ENCODE results near the gene CDKL5.
"Not testable (repeated sequence)": the region's sequence is repeated elsewhere in the genome, so short reads cannot be mapped to it uniquely, and the experiment has no call there.

Gene CDKL5

DNA sequence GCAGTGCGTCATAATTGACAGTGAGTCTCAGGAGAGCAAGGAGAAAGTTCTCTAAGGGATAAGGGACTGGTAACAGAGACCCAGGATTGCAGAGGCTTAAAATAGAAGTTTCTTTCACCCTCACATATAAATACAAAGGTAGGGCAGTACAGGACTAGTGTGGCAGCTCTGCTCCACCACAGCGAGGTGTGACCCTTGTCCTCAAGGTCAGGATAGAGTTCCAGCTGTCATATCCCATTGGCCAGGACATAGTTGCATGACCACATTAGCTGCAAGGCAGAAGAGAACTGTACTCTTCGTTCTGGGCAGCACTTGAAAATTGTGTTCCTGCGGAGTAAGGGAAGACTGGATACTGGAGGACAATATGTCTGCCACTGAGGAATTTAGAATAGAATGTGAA lies 152.0 kb downstream of the CDKL5 start:
- Histone ChIP-seq H3K27me3 (ENCODE audit: insufficient read depth, low read length) (no peaks in the 10 kb centered on the region), H3K27ac (ENCODE audit: low read length) (no peak overlapping the region), H3K4me1 (ENCODE audit: insufficient read depth, low read length) (no peaks in the 10 kb centered on the region), H3K36me3 (ENCODE audit: insufficient read depth, low read depth, low read length) (peaks cover 8% of the 10 kb centered on the region), H3K9me3 (ENCODE audit: insufficient read depth, low read depth, low read length) (no peaks in the 10 kb centered on the region), H3K4me3 (ENCODE audit: low read length) (no peak overlapping the region), H3K9ac (ENCODE audit: low read depth, low read length) (no peak overlapping the region)

DNA sequence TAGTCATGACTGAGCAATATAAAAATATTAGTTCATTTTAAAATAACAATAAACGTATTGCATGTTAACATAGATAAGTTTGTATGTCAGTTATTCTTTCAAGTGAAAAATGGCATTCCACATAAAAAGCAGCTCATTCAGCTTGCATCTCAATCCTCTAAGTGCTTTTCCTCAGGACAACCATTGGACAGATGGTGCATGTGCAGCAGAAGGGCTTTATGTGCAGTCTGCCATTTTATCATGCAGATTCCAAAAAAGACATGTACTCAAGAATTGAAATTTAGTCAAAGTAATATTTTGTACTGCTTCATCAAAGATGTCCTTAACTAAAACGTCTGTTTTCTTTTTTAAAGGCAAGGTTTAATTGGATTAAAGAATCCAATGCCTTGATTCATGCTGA lies 153.1 kb downstream of the CDKL5 start:
- H3K9ac ChIP-seq (ENCODE audit: low read depth, low read length), result no peak overlapping the region
- H3K4me3 ChIP-seq (ENCODE audit: low read length), result no peak overlapping the region
- H3K9me3 ChIP-seq (ENCODE audit: insufficient read depth, low read depth, low read length), result no peaks in the 10 kb centered on the region
- H3K36me3 ChIP-seq (ENCODE audit: insufficient read depth, low read depth, low read length), result peaks cover 8% of the 10 kb centered on the region
- no peaks in the 10 kb centered on the region for H3K27me3 ChIP-seq (ENCODE audit: insufficient read depth, low read length)
- no peak overlapping the region for H3K27ac ChIP-seq (ENCODE audit: low read length)
- no peaks in the 10 kb centered on the region for H3K4me1 ChIP-seq (ENCODE audit: insufficient read depth, low read length)

DNA sequence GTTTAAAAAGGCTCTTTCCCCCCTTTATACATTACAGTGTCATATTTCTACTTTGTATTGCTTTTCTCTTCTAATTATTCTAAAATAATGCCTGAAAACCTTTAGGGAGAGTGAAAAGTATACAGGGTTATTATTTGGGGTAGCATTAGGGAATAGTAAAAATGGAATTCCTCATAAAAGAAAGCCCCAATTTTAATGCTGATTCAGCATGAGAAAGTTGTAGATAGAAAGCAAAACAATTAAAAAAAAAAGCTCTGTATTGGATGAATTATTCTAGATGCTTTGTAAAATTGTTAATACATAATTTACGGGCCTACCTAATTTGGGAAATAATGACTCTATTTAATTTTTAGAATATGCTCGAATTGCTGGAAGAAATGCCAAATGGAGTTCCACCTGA lies 154.1 kb downstream of the CDKL5 start:
- Histone ChIP-seq H3K4me1 (ENCODE audit: insufficient read depth, low read length) (no peaks in the 10 kb centered on the region), H3K36me3 (ENCODE audit: insufficient read depth, low read depth, low read length) (peaks cover 13% of the 10 kb centered on the region), H3K9me3 (ENCODE audit: insufficient read depth, low read depth, low read length) (no peaks in the 10 kb centered on the region), H3K27ac (ENCODE audit: low read length) (no peak overlapping the region), H3K27me3 (ENCODE audit: insufficient read depth, low read length) (no peaks in the 10 kb centered on the region), H3K4me3 (ENCODE audit: low read length) (no peak overlapping the region), H3K9ac (ENCODE audit: low read depth, low read length) (no peak overlapping the region)

DNA sequence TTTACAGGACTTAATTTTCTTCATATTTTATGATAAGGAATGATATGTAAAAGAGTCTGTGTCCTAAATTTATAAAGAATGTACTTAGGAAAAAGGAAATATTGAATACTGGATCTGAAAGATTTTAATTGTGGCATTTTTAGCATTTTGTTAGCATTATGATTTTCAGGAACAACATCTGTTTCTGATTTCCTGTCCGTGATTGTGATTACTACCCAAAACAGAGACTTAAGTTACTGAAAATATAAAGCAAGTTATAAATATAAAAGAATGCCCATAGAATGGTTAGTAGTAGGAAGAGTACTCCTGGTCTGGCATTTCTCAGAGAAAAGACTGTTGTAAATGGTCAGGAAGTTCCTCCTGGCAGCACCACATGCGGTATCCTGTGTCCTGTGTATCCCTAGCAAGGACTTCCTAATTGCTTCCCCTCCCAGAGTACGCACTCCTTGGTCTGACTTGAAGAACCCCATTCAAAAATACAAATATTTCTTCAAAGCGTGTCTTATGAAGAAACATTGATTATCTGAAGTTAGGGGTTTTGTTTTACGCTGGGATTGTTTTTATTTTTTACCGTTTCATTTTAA lies 157.6 kb downstream of the CDKL5 start:
- peaks cover 24% of the 10 kb centered on the region for H3K36me3 ChIP-seq (ENCODE audit: insufficient read depth, low read depth, low read length)
- H3K4me1 ChIP-seq (ENCODE audit: insufficient read depth, low read length), result no peaks in the 10 kb centered on the region
- H3K4me3 ChIP-seq (ENCODE audit: low read length), result no peak overlapping the region
- no peak overlapping the region for H3K9ac ChIP-seq (ENCODE audit: low read depth, low read length)
- no peaks in the 10 kb centered on the region for H3K9me3 ChIP-seq (ENCODE audit: insufficient read depth, low read depth, low read length)
- no peak overlapping the region for H3K27ac ChIP-seq (ENCODE audit: low read length)
- no peaks in the 10 kb centered on the region for H3K27me3 ChIP-seq (ENCODE audit: insufficient read depth, low read length)

DNA sequence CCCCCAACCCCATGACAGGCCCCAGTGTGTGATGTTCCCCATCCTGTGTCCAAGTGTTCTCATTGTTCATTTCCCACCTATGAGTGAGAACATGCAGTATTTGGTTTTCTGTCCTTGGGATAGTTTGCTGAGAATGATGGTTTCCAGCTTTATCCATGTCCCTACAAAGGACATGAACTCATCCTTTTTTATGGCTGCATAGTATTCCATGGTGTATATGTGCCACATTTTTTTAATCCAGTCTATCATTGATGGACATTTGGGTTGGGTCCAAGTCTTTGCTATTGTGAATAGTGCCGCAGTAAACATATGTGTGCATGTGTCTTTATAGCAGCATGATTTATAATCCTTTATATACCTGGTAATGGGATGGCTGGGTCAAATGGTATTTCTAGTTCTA lies 163.9 kb downstream of the CDKL5 start:
- peaks cover 18% of the 10 kb centered on the region for H3K36me3 ChIP-seq (ENCODE audit: insufficient read depth, low read depth, low read length)
- H3K4me1 ChIP-seq (ENCODE audit: insufficient read depth, low read length); H3K9ac ChIP-seq (ENCODE audit: low read depth, low read length); H3K4me3 ChIP-seq (ENCODE audit: low read length); H3K27me3 ChIP-seq (ENCODE audit: insufficient read depth, low read length); H3K9me3 ChIP-seq (ENCODE audit: insufficient read depth, low read depth, low read length); H3K27ac ChIP-seq (ENCODE audit: low read length): not testable (repeated sequence)

DNA sequence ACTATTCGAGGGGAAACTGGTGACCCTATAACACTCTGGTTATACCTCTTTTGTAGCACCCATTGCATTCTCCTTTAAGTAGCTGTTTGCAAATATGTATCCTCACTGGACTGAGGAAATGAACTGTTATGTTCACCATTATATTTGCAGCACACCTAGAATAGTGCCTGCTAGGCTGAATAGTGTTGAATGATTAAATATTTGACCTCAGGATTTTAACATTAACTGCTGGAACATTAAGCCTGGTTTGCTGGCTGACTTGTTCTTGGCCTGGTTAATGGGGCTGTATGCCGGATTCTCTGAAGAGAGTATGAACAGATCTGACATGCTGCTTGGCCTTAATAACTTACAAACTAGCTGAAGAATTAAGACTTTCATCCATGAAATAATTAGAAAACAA lies 166.4 kb downstream of the CDKL5 start:
- Histone ChIP-seq H3K9me3 (ENCODE audit: insufficient read depth, low read depth, low read length) (no peaks in the 10 kb centered on the region), H3K4me3 (ENCODE audit: low read length) (no peak overlapping the region), H3K4me1 (ENCODE audit: insufficient read depth, low read length) (no peaks in the 10 kb centered on the region), H3K27me3 (ENCODE audit: insufficient read depth, low read length) (no peaks in the 10 kb centered on the region), H3K36me3 (ENCODE audit: insufficient read depth, low read depth, low read length) (peaks cover 16% of the 10 kb centered on the region; the same call in 1 of the 2 replicates), H3K9ac (ENCODE audit: low read depth, low read length) (no peak overlapping the region), H3K27ac (ENCODE audit: low read length) (no peak overlapping the region)

DNA sequence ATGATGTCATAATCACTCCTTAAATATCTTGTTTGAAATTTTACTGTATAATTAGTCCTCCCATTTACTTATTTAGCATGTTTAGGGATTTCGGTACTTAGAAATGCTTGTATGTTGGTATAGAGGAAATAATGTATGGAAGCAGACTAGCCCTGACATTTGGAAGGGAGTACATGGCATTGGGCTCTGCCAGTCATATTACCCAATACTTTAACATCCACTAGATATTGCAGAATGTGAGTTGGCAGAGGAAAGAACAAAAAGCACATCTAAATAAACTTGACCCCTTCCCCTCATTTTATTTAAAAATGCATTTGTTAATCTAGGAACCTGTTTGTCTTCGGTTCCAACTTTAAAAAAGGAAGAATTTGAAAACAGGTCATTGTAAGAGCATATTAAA lies 168.7 kb downstream of the CDKL5 start:
- Histone ChIP-seq H3K27ac (ENCODE audit: low read length) (no peak overlapping the region), H3K4me1 (ENCODE audit: insufficient read depth, low read length) (no peaks in the 10 kb centered on the region), H3K4me3 (ENCODE audit: low read length) (no peak overlapping the region), H3K36me3 (ENCODE audit: insufficient read depth, low read depth, low read length) (peaks cover 14% of the 10 kb centered on the region; the same call in 1 of the 2 replicates), H3K27me3 (ENCODE audit: insufficient read depth, low read length) (no peaks in the 10 kb centered on the region), H3K9me3 (ENCODE audit: insufficient read depth, low read depth, low read length) (no peaks in the 10 kb centered on the region), H3K9ac (ENCODE audit: low read depth, low read length) (no peak overlapping the region)

DNA sequence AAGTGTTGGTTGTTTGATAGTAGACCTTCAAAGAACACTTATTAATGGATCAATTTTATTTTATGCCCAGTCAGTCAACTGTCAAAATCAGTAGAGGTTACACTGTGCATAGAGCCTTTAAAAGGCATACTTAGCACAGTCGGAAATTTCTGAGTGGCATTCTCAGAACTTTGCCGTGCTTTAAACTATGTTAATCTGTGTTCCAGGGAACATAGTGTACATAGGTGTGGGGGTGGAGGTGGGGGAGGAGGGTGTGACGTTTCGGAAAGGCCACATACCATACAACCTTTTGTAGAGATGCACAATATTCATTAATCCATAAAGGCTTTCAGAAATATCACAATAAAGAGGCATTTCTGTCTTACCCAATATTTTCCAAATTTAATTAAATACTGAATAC lies 170.7 kb downstream of the CDKL5 start:
- no peaks in the 10 kb centered on the region for H3K9me3 ChIP-seq (ENCODE audit: insufficient read depth, low read depth, low read length)
- H3K27me3 ChIP-seq (ENCODE audit: insufficient read depth, low read length), result no peaks in the 10 kb centered on the region
- H3K36me3 ChIP-seq (ENCODE audit: insufficient read depth, low read depth, low read length), result peaks cover 14% of the 10 kb centered on the region
- H3K27ac ChIP-seq (ENCODE audit: low read length), result no peak overlapping the region
- no peaks in the 10 kb centered on the region for H3K4me1 ChIP-seq (ENCODE audit: insufficient read depth, low read length)
- no peak overlapping the region for H3K4me3 ChIP-seq (ENCODE audit: low read length)
- no peak overlapping the region for H3K9ac ChIP-seq (ENCODE audit: low read depth, low read length)

DNA sequence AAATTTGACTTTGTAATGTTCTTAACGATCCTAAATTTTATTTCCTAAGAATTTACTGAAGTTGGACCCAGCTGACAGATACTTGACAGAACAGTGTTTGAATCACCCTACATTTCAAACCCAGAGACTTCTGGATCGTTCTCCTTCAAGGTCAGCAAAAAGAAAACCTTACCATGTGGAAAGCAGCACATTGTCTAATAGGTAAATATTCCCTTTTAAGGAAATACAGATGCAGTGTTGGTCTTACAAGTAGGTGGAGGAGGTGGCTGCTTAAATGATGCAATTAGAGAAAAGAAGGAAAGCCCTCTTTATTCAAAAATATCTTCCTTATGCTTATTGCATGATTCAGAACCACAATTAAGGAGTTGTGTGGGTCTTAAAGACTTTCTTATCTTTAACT lies 173.0 kb downstream of the CDKL5 start:
- Histone ChIP-seq H3K36me3 (ENCODE audit: insufficient read depth, low read depth, low read length) (peaks cover 19% of the 10 kb centered on the region), H3K4me3 (ENCODE audit: low read length) (no peak overlapping the region), H3K27me3 (ENCODE audit: insufficient read depth, low read length) (no peaks in the 10 kb centered on the region), H3K27ac (ENCODE audit: low read length) (no peak overlapping the region), H3K9me3 (ENCODE audit: insufficient read depth, low read depth, low read length) (no peaks in the 10 kb centered on the region), H3K4me1 (ENCODE audit: insufficient read depth, low read length) (no peaks in the 10 kb centered on the region), H3K9ac (ENCODE audit: low read depth, low read length) (no peak overlapping the region)

DNA sequence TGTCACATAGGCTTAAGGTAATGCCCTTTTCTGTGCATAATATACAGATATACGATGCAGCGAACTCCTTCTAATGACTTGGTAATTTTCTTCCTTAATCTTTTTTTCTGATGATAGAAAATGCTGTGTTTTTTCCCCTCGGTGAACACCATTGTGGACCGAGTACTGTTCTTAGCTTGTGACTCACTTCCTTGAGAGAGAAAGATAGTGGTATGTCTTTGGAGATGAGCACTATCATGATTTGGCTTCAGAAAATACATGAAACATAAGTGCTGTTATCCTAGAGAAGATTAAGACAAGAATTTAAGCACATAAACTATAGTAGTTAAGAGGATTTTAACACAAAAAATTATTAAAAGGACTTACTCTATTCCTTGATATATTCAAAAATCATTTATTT lies 182.6 kb downstream of the CDKL5 start:
- no peaks in the 10 kb centered on the region for H3K9me3 ChIP-seq (ENCODE audit: insufficient read depth, low read depth, low read length)
- H3K36me3 ChIP-seq (ENCODE audit: insufficient read depth, low read depth, low read length), result peaks cover 42% of the 10 kb centered on the region
- no peak overlapping the region for H3K4me3 ChIP-seq (ENCODE audit: low read length)
- H3K27ac ChIP-seq (ENCODE audit: low read length), result no peak overlapping the region
- H3K9ac ChIP-seq (ENCODE audit: low read depth, low read length), result no peak overlapping the region
- no peaks in the 10 kb centered on the region for H3K27me3 ChIP-seq (ENCODE audit: insufficient read depth, low read length)
- H3K4me1 ChIP-seq (ENCODE audit: insufficient read depth, low read length), result no peaks in the 10 kb centered on the region

DNA sequence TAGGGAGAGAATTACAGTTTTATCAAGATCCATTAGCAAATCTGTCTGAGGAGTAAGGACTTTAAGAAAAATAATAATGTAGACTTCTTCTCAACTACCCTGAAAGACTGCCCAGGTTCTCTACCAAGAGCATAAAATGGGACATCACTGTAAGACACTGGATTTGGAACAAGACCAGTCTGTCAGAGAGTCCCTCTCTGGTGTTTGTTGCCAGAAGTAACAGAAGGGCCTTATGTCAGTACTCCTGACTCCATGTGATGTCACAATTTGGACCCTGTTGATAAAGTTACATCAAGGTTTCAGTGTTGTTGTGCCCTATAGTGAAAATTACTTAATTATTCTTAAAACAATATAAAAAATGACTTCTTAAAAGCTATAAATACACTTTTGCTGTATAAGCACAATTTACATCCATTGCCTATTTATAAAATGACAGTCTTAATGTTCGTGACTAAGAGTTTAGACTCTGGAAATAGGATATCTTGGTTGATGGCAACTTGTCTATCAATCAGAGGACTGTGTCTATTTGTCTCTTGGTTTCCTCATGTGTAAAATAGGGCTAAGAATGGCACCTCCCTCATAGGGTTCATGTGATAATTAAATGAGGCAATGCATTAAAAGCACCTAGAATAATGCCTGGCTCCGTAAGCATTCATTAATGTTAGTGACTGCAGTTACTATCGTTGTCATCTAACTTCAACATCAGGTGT lies 188.7 kb downstream of the CDKL5 start:
- Histone ChIP-seq H3K27ac (ENCODE audit: low read length) (no peak overlapping the region), H3K9ac (ENCODE audit: low read depth, low read length) (no peak overlapping the region), H3K9me3 (ENCODE audit: insufficient read depth, low read depth, low read length) (no peaks in the 10 kb centered on the region), H3K4me3 (ENCODE audit: low read length) (no peak overlapping the region), H3K27me3 (ENCODE audit: insufficient read depth, low read length) (no peaks in the 10 kb centered on the region), H3K4me1 (ENCODE audit: insufficient read depth, low read length) (no peaks in the 10 kb centered on the region; the same call in 1 of the 2 replicates), H3K36me3 (ENCODE audit: insufficient read depth, low read depth, low read length) (peaks cover 14% of the 10 kb centered on the region)

DNA sequence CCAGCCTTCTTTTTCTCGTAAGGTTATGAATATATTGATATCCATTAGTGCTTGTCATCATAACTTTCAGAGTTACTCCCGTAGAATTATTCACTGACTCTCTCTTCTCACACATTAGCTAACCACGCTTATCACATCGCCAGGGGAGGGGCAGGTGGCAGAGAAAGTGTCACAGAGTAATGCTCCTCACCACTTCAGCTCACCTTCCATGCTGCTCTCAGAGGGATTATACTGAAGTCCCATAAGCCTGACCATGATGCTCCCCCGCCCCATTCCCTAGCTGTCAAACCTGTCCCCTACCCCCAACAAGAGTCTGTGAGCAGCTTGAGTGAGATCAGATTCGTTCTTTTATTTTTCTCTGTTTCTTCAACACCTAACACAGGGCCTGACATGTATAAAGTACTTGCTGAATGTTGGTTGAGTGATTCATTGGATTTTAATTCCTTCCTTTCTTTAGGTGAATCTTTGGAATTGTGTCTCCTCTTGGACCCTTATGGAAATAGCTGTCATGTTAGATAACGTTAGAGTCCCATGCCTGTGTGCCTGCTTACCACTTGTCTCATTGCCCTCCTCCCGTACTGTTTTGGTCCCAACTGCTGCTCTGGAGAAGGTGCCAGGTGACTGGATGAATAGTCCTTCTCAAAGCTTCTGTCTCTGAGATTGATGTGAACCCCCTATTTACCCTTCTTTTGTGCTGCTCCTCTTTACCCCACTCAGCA lies 191.4 kb downstream of the CDKL5 start:
- Histone ChIP-seq H3K27ac (ENCODE audit: low read length) (no peak overlapping the region), H3K9me3 (ENCODE audit: insufficient read depth, low read depth, low read length) (no peaks in the 10 kb centered on the region), H3K4me1 (ENCODE audit: insufficient read depth, low read length) (no peaks in the 10 kb centered on the region; the same call in 1 of the 2 replicates)

More for the DNA sequence above, 191.4 kb downstream of the CDKL5 start:
- Histone ChIP-seq H3K4me3 (ENCODE audit: low read length) (no peak overlapping the region), H3K9ac (ENCODE audit: low read depth, low read length) (no peak overlapping the region), H3K36me3 (ENCODE audit: insufficient read depth, low read depth, low read length) (peaks cover 11% of the 10 kb centered on the region; the same call in 1 of the 2 replicates), H3K27me3 (ENCODE audit: insufficient read depth, low read length) (no peaks in the 10 kb centered on the region)
